ENCODE results near the gene BCAS3.
"Not testable (repeated sequence)": the region's sequence is repeated elsewhere in the genome, so short reads cannot be mapped to it uniquely, and the experiment has no call there.

The BCAS3 gene

DNA sequence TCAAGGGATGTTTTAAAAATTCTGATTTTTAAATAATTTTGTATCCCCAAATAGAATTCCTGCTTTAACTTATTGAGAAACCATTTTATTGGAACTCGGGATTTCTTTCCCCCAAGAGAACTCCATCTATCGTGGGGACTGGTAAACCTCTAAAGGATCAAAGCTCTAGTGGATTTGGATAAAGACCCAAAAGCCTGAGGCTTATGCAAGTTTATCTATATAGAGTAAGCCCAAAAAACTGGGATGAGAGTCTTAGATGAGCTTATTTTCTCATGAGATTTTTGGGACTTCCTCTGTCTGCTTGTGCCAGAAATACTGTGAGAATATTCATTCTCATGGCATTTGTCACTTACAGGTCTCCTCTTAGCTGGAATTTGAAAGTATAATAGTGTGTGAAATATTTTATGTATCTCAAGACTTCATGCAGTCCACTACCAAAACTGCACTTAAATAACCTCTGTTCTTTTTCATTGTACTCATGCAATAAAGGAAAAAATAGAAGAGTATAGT, 333.1 kb downstream of the BCAS3 start:
- no peak for DNase-seq

DNA sequence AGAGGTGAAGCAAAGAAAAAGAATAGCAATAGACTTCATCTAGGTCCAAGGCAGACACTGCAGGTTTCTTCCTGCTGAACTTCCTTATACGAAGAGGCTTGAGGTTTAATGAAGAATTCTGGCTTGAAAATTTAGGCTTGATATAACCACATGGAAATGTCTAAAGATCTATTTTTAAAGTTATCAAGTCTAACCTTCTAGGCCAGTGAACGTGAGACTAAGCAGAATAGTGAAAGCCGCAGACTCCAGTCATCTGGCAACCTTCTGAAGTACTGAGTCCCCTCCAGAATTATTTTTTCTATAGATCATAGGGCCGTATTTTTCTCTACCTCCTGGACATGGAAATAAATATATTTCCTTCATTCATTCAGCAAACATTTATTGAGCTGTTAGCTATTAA, 333.6 kb downstream of the BCAS3 start:
- DNase-seq, result no peak

DNA sequence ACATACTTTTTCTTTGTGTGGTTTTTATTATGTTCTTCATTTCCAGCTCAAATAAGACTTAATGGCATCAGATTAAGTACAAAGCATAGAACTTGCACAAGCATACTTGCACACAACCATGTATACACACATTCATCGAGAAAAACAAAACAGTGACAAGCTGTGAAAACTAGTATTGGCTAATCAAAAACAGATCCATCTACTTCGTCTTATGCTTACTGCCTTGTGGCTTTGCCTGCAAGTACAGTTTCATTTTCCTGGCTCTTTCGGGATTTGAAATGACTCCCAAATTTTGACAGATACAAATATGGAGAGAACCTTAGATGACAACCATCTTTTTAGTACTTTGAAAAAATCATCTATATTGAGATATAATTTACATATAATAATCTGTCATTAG, 338.3 kb downstream of the BCAS3 start:
- no peak for DNase-seq

DNA sequence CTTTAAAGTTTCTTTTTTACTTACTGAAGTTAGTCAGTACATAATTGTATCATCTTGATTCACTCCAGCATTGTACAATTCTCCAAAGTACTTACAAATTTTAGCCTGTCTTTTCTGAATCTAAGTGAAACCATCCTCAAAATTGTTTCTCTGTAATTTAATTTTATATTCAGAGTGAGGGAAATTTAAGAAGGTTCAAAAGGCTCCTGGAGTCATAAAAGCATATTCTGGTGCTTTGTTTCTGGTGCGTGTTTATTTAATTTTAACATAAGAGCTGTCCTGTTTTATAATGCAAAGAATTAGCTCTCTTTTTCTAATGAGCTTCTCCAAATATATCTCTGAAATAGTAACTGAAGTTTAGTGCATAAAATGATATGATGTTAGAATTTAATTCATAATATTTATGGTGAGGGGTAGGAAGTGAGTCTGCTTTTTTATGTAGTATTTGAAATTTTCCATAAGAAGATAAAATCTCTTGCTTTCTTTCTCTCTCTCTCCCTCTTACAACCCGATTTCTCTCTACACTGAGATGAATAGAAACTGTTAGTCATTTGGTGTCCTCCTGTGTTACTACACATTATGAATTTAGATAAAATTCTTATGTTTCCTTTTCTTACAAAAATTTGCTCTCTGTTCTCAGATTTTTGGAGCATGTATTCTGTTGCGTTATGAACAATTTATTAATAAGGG, 339.8 kb downstream of the BCAS3 start:
- no peak for DNase-seq

DNA sequence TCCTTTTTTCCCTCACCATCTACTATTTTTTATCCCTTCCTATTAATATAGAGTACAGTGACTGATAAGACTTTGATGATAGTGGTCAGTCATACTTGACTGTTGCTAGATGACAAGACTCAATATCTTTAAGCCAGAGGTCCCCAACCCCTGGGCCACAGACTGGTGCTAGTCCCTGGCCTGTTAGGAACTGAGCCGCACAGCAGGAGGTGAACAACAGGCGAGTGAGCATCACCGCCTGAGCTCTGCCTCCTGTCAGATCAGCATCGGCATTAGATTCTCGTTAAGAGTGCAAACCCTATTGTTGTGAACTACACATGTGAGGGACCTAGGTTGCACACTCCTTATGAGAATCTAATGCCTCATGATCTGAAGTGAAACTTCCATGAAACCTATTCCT, 341.3 kb downstream of the BCAS3 start:
- no peak for DNase-seq

DNA sequence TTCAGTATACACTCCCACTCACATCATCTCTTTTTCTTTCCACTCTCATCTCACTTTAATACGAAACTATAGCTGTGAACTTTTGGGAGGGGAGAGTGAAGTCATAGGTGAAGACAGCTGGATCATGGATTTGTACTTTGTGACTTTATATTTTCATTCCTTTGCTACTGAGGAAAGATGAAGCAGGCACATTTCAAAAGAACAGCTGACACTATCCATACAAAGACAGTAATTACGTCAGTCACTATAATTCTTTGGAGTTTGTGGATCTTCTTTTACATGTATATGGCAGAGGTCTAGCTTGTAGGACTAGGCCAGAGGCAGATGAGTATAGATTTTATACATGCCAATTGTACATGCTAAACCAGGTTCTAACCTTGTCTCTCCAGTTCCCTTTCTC, 346.3 kb downstream of the BCAS3 start:
- no peak for DNase-seq

DNA sequence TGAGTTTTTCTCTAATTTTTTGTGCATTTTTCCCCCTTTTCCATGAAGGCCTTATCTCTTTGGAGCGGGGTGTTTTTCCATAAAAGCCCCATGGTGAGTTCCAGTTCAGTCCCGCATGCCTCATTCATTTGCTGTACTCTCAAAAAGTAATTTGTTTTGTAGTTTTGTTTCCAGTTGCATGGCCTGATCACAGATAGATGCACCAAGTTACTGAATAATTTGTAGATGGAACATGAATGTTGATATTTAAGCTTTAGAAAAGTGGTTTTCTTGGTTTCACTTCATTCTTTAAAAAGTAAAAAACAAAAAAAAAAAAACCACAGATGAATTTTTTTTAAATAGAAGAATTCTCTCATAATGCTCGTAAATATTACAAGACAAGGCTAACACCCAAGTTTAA, 349.2 kb downstream of the BCAS3 start:
- no peak for DNase-seq

DNA sequence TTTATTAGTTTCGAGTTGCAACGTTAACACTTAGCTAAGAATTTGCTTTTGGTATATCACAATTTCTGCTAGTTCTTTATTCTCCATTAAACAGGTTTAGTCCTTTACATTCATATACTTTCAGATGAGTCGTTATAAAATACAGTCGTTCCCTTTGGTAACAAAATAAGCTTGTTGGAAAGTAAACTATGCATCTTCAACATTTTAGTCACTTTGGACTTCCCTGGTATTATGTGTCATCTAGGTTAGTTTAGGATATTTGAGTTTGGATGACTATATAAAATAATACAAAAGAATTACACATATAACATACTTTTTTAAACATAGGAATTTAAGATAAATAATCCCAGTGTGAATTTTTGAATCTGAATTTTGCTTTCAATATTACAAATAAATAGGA, 351.5 kb downstream of the BCAS3 start:
- no peak for DNase-seq

GRCh38 chr17:61040666-61041065, 363.0 kb downstream of the BCAS3 start:
- no peak for DNase-seq

DNA sequence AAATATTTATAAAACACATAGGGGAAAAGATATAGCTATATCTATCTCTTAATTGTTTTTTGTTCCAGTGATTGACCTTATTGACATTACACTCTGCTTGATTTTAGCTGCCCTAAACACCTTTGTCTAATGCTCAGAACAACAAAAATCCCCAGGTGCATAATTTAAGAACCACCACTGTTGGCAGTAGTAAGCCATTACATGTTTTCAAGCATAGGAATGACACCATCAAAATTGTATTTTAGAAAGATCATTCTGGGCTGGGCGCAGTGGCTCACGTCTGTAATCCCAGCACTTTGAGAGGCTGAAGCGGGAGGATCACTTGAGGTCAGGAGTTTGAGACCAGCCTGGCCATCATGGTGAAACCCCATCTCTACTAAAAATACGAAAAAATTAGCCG, 364.7 kb downstream of the BCAS3 start:
- not testable (repeated sequence) for DNase-seq

DNA sequence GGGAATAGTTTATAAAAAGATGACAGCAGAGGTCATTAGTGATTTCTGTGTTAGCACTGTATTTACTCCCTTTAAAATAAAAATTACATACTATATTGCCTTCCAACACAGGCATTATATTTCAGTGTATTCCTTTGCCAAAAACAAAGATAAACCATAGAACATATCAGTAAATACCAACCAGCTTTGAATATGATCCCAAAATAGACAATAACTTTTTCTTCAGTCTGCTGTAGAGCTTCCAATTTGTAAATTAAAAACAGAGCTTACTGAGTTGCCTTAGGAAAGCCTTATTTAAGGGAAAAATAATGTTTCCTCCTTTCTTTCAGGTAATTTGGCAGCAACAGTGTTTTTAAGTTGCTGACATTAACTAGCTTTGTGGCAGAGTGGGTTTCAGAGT, 369.9 kb downstream of the BCAS3 start:
- DNase-seq, result no peak

GRCh38 chr17:61048376-61049106, 370.9 kb downstream of the BCAS3 start:
- DNase-seq, result no peak

DNA sequence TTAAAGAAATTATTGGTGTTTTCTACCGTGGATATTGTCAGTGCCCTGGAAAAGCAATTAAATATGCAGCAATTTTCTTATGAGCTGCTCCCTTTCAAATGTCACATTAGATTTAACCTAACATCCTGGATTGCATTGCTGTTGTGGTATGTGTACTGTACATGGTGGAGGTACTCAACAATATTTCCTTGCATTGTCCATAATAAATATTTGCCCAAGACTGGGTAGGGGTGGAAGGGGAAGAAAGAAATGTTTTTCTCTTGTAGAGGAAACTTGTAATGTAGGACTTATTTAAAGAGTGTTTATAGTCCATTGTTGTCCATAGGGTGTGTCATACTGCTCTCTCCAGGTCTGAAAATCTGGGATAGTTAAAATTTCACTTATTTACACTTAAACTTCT, 375.8 kb downstream of the BCAS3 start:
- DNase-seq, result no peak

GRCh38 chr17:61054436-61054835, 376.8 kb downstream of the BCAS3 start:
- DNase-seq, result no peak

GRCh38 chr17:61057257-61057656, 379.6 kb downstream of the BCAS3 start:
- DNase-seq, result no peak

DNA sequence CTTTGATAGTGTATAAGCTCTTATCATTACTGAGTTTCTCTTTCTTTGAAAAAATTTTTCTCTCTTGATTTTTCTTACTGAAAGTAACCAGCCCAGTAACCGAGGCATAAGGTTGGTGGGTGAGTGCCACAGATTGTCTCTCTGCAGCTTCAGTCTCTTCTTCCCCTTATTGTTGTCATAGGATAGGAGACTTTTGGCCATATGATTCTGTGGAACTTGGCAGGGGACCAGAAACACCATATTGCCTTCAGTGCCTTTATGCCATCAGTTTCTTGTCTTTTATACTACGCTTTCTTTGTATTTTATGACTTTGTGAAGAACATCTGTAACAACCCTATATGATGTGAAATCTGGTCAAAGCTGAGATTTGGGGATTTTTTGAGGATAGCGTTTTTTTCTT, 380.4 kb downstream of the BCAS3 start:
- DNase-seq, result no peak

DNA sequence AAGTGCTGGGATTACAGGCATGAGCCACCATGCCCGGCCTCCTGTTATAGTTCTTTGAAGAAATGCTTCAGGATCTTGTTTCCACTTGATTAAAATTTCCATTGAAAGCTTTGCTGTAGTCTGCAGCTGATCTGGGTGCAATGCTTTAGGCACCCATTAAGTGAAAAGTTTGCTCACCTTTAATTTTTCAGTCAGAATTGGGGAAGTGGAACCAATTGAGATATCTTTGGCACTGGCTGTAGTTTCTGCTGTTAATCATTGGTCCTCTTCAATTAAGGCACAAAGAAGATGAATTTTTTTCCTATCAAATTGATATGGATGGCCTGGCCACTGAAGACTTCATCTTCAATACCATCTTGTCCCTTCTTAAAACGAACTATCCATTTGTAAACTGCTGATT, 385.9 kb downstream of the BCAS3 start:
- DNase-seq, result no peak

- no peak for DNase-seq
These were observed 386.7 kb downstream of the BCAS3 start for GRCh38 chr17:61064087-61064951.

DNA sequence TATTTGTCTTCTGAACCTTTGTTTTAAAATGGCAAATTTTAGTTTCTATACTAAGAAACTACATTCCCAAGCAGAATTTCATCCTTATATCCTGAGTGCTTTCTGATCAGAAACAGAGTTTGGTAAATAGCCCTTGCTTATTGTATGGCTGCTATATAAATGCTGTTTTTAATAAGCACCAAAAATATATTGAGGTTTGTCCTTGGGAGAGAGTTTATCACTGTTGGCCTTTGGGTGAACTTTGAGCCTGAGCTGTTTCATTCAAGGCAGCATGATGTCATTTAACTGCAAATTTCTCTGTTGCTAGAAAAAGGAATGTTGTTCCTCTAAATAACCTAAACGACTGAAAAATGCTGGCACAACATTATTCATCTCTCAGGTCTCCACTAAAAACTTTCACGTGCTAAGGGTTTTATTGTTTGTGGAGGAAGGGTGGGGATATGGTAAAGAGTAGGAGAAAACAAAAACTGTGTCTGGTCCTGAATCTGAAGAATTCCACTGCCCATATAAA, 387.7 kb downstream of the BCAS3 start:
- DNase-seq, result no peak

DNA sequence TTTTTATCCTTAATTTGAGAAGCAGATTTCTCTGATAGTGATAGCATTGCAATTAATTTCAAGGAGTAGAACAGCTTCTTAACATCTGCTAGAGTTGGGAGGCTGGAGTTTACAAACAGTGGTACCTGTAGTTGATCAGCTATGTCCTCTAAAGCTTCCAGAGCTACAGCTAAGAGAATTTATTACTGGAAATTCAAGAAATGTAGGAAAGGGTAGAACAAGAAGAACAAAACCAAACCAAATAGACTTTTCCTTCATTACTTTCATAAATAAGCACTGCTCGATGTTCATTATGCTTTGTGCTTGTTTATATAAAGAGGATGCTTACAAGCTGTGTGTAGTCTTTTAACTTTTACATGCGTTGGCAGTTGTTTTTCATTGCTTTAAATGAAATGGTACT, 388.4 kb downstream of the BCAS3 start:
- DNase-seq, result no peak

- DNase-seq, result no peak
These were observed 393.0 kb downstream of the BCAS3 start for GRCh38 chr17:61070649-61071048.

DNA sequence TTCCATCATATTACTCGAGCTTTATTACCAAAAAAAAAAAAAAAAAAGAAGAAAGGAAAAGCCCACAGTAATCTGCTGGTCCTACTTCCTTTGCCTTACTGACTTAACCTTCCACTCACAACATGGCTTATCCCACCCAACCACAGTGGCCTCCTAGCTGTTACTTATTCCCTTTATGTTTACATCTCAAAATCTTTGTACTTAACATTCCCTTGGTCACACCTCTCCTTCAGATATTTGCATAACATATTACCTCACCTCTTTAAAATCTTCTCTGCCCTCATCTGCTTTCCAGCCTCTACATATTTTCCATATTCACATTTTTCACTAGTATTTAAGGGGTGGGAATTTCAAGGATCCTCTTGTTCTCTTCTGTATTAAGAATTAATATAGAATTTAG, 395.0 kb downstream of the BCAS3 start:
- DNase-seq, result no peak

- DNase-seq, result no peak
These were observed 395.5 kb downstream of the BCAS3 start for GRCh38 chr17:61073131-61073530.
